ENCODE data around the gene KRTCAP2. TPM values are rescaled to one million over a fixed set of nuclear protein-coding genes. Genes with fewer than 3 reads are reported as not detected.

KRTCAP2 gene
- polyA plus RNA-seq, 3 donors: 140 to 153 (median 152) TPM

GRCh38 chr1:155122308-155122707, 50.8 kb downstream of the KRTCAP2 start:
- DNase-seq (ENCODE audit: low read depth in 3 of 3, low spot score in 2 of 3): no peak

DNA sequence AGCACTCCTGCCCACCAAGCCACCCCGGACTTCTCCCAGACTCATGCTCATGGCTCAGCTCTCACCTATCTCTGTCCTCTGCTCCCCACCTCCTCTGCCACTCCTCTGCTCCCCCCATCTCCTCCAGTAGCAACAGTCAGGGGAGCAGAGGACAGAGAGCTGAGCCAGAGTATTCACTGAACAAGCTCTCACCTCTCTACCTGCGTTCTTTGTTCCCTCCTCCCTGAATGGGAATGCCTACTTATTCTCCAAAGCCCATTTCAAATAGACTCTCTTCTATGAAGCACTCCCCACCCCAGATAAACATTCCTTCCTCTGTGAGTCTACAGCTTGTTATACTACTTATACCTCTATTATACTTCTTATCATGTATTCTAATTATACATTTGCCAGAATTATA, 51.9 kb downstream of the KRTCAP2 start:
- DNase-seq (ENCODE audit: low read depth in 3 of 3, low spot score in 2 of 3): no peak

DNA sequence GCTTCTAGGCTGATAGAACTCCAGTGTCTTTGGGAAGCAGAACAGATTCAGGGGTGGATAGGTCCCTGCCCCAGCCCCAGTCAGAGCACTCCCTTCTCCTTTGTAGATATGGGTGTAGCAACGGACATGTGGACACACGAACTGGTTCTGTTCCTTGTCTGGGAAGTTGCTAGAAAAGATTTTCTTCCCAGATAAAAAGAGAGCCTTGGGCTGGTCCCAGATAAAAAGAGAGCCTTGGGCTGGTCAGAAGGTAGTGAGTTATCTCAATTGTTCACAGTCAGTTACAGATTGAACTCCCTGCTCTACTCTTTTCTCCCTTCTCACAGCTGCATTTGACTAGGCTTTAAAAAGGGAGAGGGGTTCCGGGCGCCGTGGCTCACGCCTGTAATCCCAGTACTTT, 52.9 kb downstream of the KRTCAP2 start:
- DNase-seq (ENCODE audit: low read depth in 3 of 3, low spot score in 2 of 3): no peak

Other genes with a start within 250 kb of the KRTCAP2 start
- gene PMVK, start 236.6 kb downstream of the KRTCAP2 start, polyA plus RNA-seq (ENCODE audit: insufficient read length in 3 of 3): 10 to 100 TPM; 42.2 to 43.6 (median 43.3) TPM
- gene PBXIP1, start 217.2 kb downstream of the KRTCAP2 start, polyA plus RNA-seq (ENCODE audit: insufficient read length in 3 of 3): 10 to 100 TPM; 67.1 to 71.0 (median 67.8) TPM
- 10 to 100 TPM; 41.8 to 46.5 (median 42.6) TPM for gene PYGO2, start 211.5 kb downstream of the KRTCAP2 start, polyA plus RNA-seq (ENCODE audit: insufficient read length in 3 of 3)
- 10 to 100 TPM; 74.7 to 82.3 (median 76.1) TPM for gene SHC1, start 202.6 kb downstream of the KRTCAP2 start, polyA plus RNA-seq (ENCODE audit: insufficient read length in 3 of 3)
- gene CKS1B, start 198.6 kb downstream of the KRTCAP2 start, polyA plus RNA-seq (ENCODE audit: insufficient read length in 3 of 3): 100 to 1,000 TPM; 102 to 114 (median 104) TPM
- 10 to 100 TPM; 28.1 to 30.7 (median 29.0) TPM for gene FLAD1, start 190.0 kb downstream of the KRTCAP2 start, polyA plus RNA-seq (ENCODE audit: insufficient read length in 3 of 3)
- gene LENEP, start 179.7 kb downstream of the KRTCAP2 start, polyA plus RNA-seq (ENCODE audit: insufficient read length in 3 of 3): not detected
- 10 to 100 TPM in 2 of 3 donors, 1 to 10 TPM in 1; 10.0 to 13.8 (median 11.5) TPM for gene ZBTB7B, start 170.5 kb downstream of the KRTCAP2 start, polyA plus RNA-seq (ENCODE audit: insufficient read length in 3 of 3)
- gene DCST2, start 139.5 kb downstream of the KRTCAP2 start, polyA plus RNA-seq (ENCODE audit: insufficient read length in 3 of 3): 1 to 10 TPM in 2 of 3 donors, under 1 TPM in 1; 0.85 to 1.3 (median 1.3) TPM
- gene DCST1, start 139.5 kb downstream of the KRTCAP2 start, polyA plus RNA-seq (ENCODE audit: insufficient read length in 3 of 3): under 1 TPM; 0.21 to 0.29 (median 0.28) TPM
- 10 to 100 TPM; 36.5 to 37.6 (median 36.8) TPM for gene ADAM15, start 122.0 kb downstream of the KRTCAP2 start, polyA plus RNA-seq (ENCODE audit: insufficient read length in 3 of 3)
- 10 to 100 TPM; 18.0 to 20.3 (median 18.5) TPM for gene EFNA4, start 109.6 kb downstream of the KRTCAP2 start, polyA plus RNA-seq (ENCODE audit: insufficient read length in 3 of 3)
- 1 to 10 TPM; 4.8 to 6.5 (median 6.1) TPM for gene EFNA3, start 94.5 kb downstream of the KRTCAP2 start, polyA plus RNA-seq (ENCODE audit: insufficient read length in 3 of 3)
- 10 to 100 TPM; 68.2 to 78.3 (median 74.4) TPM for gene EFNA1, start 45.4 kb downstream of the KRTCAP2 start, polyA plus RNA-seq (ENCODE audit: insufficient read length in 3 of 3)
- 10 to 100 TPM; 52.9 to 57.0 (median 55.8) TPM for gene SLC50A1, start 37.5 kb downstream of the KRTCAP2 start, polyA plus RNA-seq (ENCODE audit: insufficient read length in 3 of 3)
- 10 to 100 TPM; 26.4 to 36.9 (median 33.0) TPM for gene DPM3, start 32.8 kb downstream of the KRTCAP2 start, polyA plus RNA-seq (ENCODE audit: insufficient read length in 3 of 3)
- 1 to 10 TPM; 2.4 to 2.9 (median 2.9) TPM for gene TRIM46, start 545 bp upstream of the KRTCAP2 start, polyA plus RNA-seq (ENCODE audit: insufficient read length in 3 of 3)
- 10 to 100 TPM; 29.3 to 34.9 (median 31.9) TPM for gene THBS3, start 34.6 kb upstream of the KRTCAP2 start, polyA plus RNA-seq (ENCODE audit: insufficient read length in 3 of 3)
- gene MTX1, start 35.4 kb upstream of the KRTCAP2 start, polyA plus RNA-seq (ENCODE audit: insufficient read length in 3 of 3): 10 to 100 TPM; 40.0 to 44.2 (median 42.2) TPM
- 10 to 100 TPM; 18.0 to 21.5 (median 19.3) TPM for gene ENTREP3, start 82.2 kb upstream of the KRTCAP2 start, polyA plus RNA-seq (ENCODE audit: insufficient read length in 3 of 3)
- 10 to 100 TPM; 52.3 to 59.5 (median 54.7) TPM for gene SCAMP3, start 89.1 kb upstream of the KRTCAP2 start, polyA plus RNA-seq (ENCODE audit: insufficient read length in 3 of 3)
- 10 to 100 TPM; 61.3 to 68.7 (median 64.7) TPM for gene CLK2, start 100.2 kb upstream of the KRTCAP2 start, polyA plus RNA-seq (ENCODE audit: insufficient read length in 3 of 3)
- 1 to 10 TPM; 6.8 to 9.3 (median 9.0) TPM for gene HCN3, start 104.2 kb upstream of the KRTCAP2 start, polyA plus RNA-seq (ENCODE audit: insufficient read length in 3 of 3)
- 1 to 10 TPM; 5.4 to 9.6 (median 9.4) TPM for gene PKLR, start 128.1 kb upstream of the KRTCAP2 start, polyA plus RNA-seq (ENCODE audit: insufficient read length in 3 of 3)
- 100 to 1,000 TPM; 171 to 181 (median 178) TPM for gene FDPS, start 135.6 kb upstream of the KRTCAP2 start, polyA plus RNA-seq (ENCODE audit: insufficient read length in 3 of 3)
- gene RUSC1, start 147.6 kb upstream of the KRTCAP2 start, polyA plus RNA-seq (ENCODE audit: insufficient read length in 3 of 3): 10 to 100 TPM; 27.7 to 34.0 (median 29.9) TPM